ENCODE results near the gene SLC16A12. TPM values are rescaled to one million over a fixed set of nuclear protein-coding genes. Genes with fewer than 3 reads are reported as not detected.

Gene SLC16A12
- total and polyA plus RNA-seq, 2 of the 13 experiments (the other 11 are each of a cell fraction or from before 2014, with no cell fraction given) = 0.02 TPM; not detected in 1

- in situ Hi-C loops (cut with HindIII; ENCODE audit: extremely low pct_ligation_motif_present, low pct_unique_long_range_greater_than_20kb) (no loop called here), intact Hi-C loops (cut with micrococcal nuclease; ENCODE audit: unreplicated experiment) (loop anchor here (5.0 kb wide), 1 partner anchor 72 kb away; no protein-coding TSS in a partner anchor)
- peak; percentile 80 for ATAC-seq
- DNase-seq (ENCODE audit: low spot score) = peak; percentile 70
- no peaks in the 10 kb centered on the region for H3K36me3 ChIP-seq (replicated peaks in 1 of 2; ENCODE audit: control insufficient read depth in 1 of 2, insufficient read depth in 2 of 2, low read length in 2 of 2)
- peak overlapping the region; percentile 37 to 48 (median 38); a peak in 4 of 6 replicates for H3K4me3 ChIP-seq (replicated peaks in 1 of 3; ENCODE audit: insufficient read depth in 1 of 3, low read depth in 2 of 3, low read length in 3 of 3)
- no peak overlapping the region for H2AFZ ChIP-seq (ENCODE audit: low read length)
- 2% methylated on average over 4 of the region's 4 CpGs for WGBS (ENCODE audit: low lambda C conversion rate)
- ChIA-PET CTCF (ENCODE audit: low intra/inter-chr PET ratio, low total read pairs) (no interaction called here), POLR2A (no interaction called here)
- FAIRE-seq = peak; percentile 56
- no peaks in the 10 kb centered on the region for H3K27me3 ChIP-seq (ENCODE audit: control insufficient read depth in 1 of 2, insufficient read depth in 2 of 2, low read length in 2 of 2)
- H3K9me3 ChIP-seq (ENCODE audit: low read length) = no peaks in the 10 kb centered on the region
- H3K4me2 ChIP-seq (ENCODE audit: low read depth, low read length) = peak overlapping the region; percentile 85
- H3K79me2 ChIP-seq (ENCODE audit: insufficient read depth, low read length) = no peaks in the 10 kb centered on the region
- peaks cover 58% of the 10 kb centered on the region for H3K4me1 ChIP-seq (ENCODE audit: insufficient read depth, low read length)
- peak overlapping the region; percentile 46 for H3K27ac ChIP-seq (ENCODE audit: extremely low read length, insufficient read depth, low read length)
- peak overlapping the region; percentile 23; the same call in 1 of the 2 replicates for H3K9ac ChIP-seq (ENCODE audit: insufficient read depth, low read depth, low read length)
- no TSS peak for BruUV-seq (replicated peaks)
- no peaks in the 10 kb centered on the region for H4K20me1 ChIP-seq (ENCODE audit: insufficient read depth, low read length)
- no peak for TF ChIP-seq SIX4 (CRISPR knock-in tag; IDR thresholded peaks at IDR 0.05)
- no peak for TF ChIP-seq ZNF318 (CRISPR knock-in tag; IDR thresholded peaks at IDR 0.05)
- no peak for TF ChIP-seq MBD4 (IDR thresholded peaks at IDR 0.05; ENCODE audit: borderline replicate concordance, low read length)
- TF ChIP-seq EP300 (IDR thresholded peaks at IDR 0.05; ENCODE audit: low read depth in 2 of 2, low read length in 2 of 2) = peak in 1 of 2 experiments; percentile 68; a peak in 2 of 4 replicates
- TF ChIP-seq EP300 (CRISPR knock-in tag; IDR thresholded peaks at IDR 0.05; ENCODE audit: borderline replicate concordance) = no peak
- TF ChIP-seq CTCF (CRISPR knock-in tag; IDR thresholded peaks at IDR 0.05) = no peak
- TF ChIP-seq NBN (conservative IDR thresholded peaks at IDR 0.05) = no peak
- no peak for TF ChIP-seq ELF4 (CRISPR knock-in tag; IDR thresholded peaks at IDR 0.05; ENCODE audit: borderline replicate concordance)
- TF ChIP-seq LCORL (IDR thresholded peaks at IDR 0.05) = no peak
- TF ChIP-seq LCORL (CRISPR knock-in tag; IDR thresholded peaks at IDR 0.05) = peak; percentile 52; the same call in 1 of the 2 replicates
- no peak for TF ChIP-seq ATF7-NPFF (CRISPR knock-in tag; IDR thresholded peaks at IDR 0.05; ENCODE audit: low read depth)
- no peak for TF ChIP-seq THAP9 (CRISPR knock-in tag; IDR thresholded peaks at IDR 0.05; ENCODE audit: borderline replicate concordance)
Observed at GRCh38 chr10:89475591-89475998, 59.8 kb downstream of the SLC16A12 start.
